Endothelial cell of umbilical vein (primary cell): ENCODE measurements around the gene PHACTR1. TPM values are rescaled to one million over a fixed set of nuclear protein-coding genes. Genes with fewer than 3 reads are reported as not detected.

Source experiments
- BruUV-seq: library from RNA; stranded (reverse); fragments of 400-500 nt; replicated peaks from 2 replicates; lab custom pipeline; 2021; lab: Mats Ljungman, UMichigan
- CTCF ChIA-PET: fragments of 300-600, 350-600 bp; sonication (Branson Sonifier 250); formaldehyde crosslinking; loops from one replicate; lab custom pipeline; 2021; ENCODE audit warnings: antibody characterized with exemption, inconsistent platforms; lab: Charles Lee
- POLR2A ChIA-PET: fragments of 300-600, 350-600 bp; sonication (Branson Sonifier 250); formaldehyde crosslinking; loops from one replicate; lab custom pipeline; 2021; ENCODE audit warnings: antibody characterized with exemption, inconsistent platforms; lab: Charles Lee
- DNase-seq: peaks from one replicate; pipeline ENCODE4 v3.0.0-alpha.2; 2011; ENCODE audit warnings: low read depth, low spot score
- FAIRE-seq: peaks from 2 replicates; lab custom pipeline; 2011; peaks lifted over from hg19 to GRCh38; lab: Jason Lieb, UNC
- H2AFZ ChIP-seq: 2 replicates; pipeline ENCODE4 v1.6.0; 2012; ENCODE audit warnings: low read depth, low read length, control low read depth, inconsistent platforms
- H3K27ac ChIP-seq: 2 replicates; pipeline ENCODE4 v1.5.1; 2011; ENCODE audit warnings: low read depth, mild to moderate bottlenecking, control low read depth, low read length, moderate library complexity; ENCODE audit not compliant: insufficient read depth
- H3K27me3 ChIP-seq, 2 experiments: 2 replicates each; pipeline versions ENCODE4 v1.6.0 to v1.6.1; 2011; ENCODE audit warnings: low read length in 2 of 2, mixed read lengths in 1 of 2; ENCODE audit not compliant: control insufficient read depth in 2 of 2, insufficient read depth in 2 of 2
- H3K36me3 ChIP-seq, 2 experiments: 2 replicates in 1 of 2; 3 replicates in 1 of 2; pipeline ENCODE4 v1.5.1; 2011; ENCODE audit warnings: low read length in 2 of 2, mild to moderate bottlenecking in 1 of 2, moderate library complexity in 1 of 2; ENCODE audit not compliant: control insufficient read depth in 2 of 2, insufficient read depth in 2 of 2; ENCODE audit errors: extremely low read depth in 1 of 2
- H3K4me1 ChIP-seq: 3 replicates; pipeline ENCODE4 v1.5.1; 2011; ENCODE audit warnings: mild to moderate bottlenecking, low read length; ENCODE audit not compliant: control insufficient read depth, insufficient read depth; ENCODE audit errors: extremely low read depth
- H3K4me2 ChIP-seq: 2 replicates; pipeline ENCODE4 v1.6.1; 2011; ENCODE audit warnings: low read length, control low read depth, mixed read lengths; ENCODE audit not compliant: insufficient read depth
- H3K4me3 ChIP-seq, 3 experiments: fragments of 200-600 bp in 1 of 3; sonication (generic), shearing (Covaris generic) in 1 of 3; replicated peaks in 1 of 3; 2 replicates each; pipeline ENCODE4 v1.5.1; 2011 to 2016; ENCODE audit warnings: control low read depth in 3 of 3, low read length in 3 of 3, mild to moderate bottlenecking in 2 of 3, inconsistent platforms in 1 of 3, low read depth in 1 of 3, moderate library complexity in 1 of 3; ENCODE audit not compliant: insufficient read depth in 1 of 3
- H3K79me2 ChIP-seq: 2 replicates; pipeline ENCODE4 v1.6.0; 2012; ENCODE audit warnings: low read length, inconsistent platforms; ENCODE audit not compliant: control insufficient read depth, insufficient read depth
- H3K9ac ChIP-seq: replicated peaks from 2 replicates; pipeline ENCODE3; 2011; ENCODE audit warnings: low read length, control low read depth; ENCODE audit not compliant: insufficient read depth; ENCODE audit errors: extremely low read depth
- H3K9me1 ChIP-seq: replicated peaks from 3 replicates; pipeline ENCODE4 v1.6.0; 2011; ENCODE audit warnings: mild to moderate bottlenecking, low read length; ENCODE audit not compliant: control insufficient read depth, insufficient read depth; ENCODE audit errors: extremely low read depth
- H3K9me3 ChIP-seq: replicated peaks from 2 replicates; pipeline ENCODE4 v1.5.1; 2012; ENCODE audit warnings: low read length, inconsistent platforms; ENCODE audit not compliant: control insufficient read depth, insufficient read depth
- H4K20me1 ChIP-seq: replicated peaks from 2 replicates; pipeline ENCODE3; 2011; ENCODE audit warnings: mild to moderate bottlenecking, low read length; ENCODE audit not compliant: control insufficient read depth, insufficient read depth; ENCODE audit errors: extremely low read depth
- CTCF ChIP-seq, 2 donors: IDR thresholded peaks; 1 replicate in 1 of 2; 2 replicates in 1 of 2; pipeline ENCODE4 v1.5.1; 2011; ENCODE audit warnings: low read length in 2 of 2, mild to moderate bottlenecking in 2 of 2, moderate library complexity in 2 of 2, control low read depth in 1 of 2, inconsistent platforms in 1 of 2, low read depth in 1 of 2; ENCODE audit not compliant: insufficient read depth in 1 of 2; ENCODE audit errors: extremely low read depth in 1 of 2
- EZH2 ChIP-seq: IDR thresholded peaks from 2 replicates; pipeline ENCODE4 v1.6.1; 2012; ENCODE audit warnings: borderline replicate concordance, low read depth, mild to moderate bottlenecking, moderate library complexity, low read length, inconsistent platforms; ENCODE audit not compliant: severe bottlenecking
- FOS ChIP-seq: IDR thresholded peaks from 2 replicates; pipeline ENCODE4 v1.6.1; 2011; ENCODE audit warnings: mild to moderate bottlenecking, low read length, moderate library complexity, borderline replicate concordance; ENCODE audit not compliant: insufficient read depth
- GATA2 ChIP-seq: IDR thresholded peaks from 2 replicates; pipeline ENCODE4 v1.7.0; 2011; ENCODE audit warnings: low read depth, mild to moderate bottlenecking, moderate library complexity, mixed read lengths, low read length; ENCODE audit not compliant: insufficient read length, insufficient read depth
- JUN ChIP-seq: IDR thresholded peaks from 2 replicates; pipeline ENCODE4 v1.6.1; 2011; ENCODE audit warnings: borderline replicate concordance, low read depth; ENCODE audit not compliant: insufficient read length, insufficient read depth
- MAX ChIP-seq: IDR thresholded peaks from 2 replicates; pipeline ENCODE4 v1.6.1; 2011; ENCODE audit not compliant: insufficient read depth, insufficient read length
- MYC ChIP-seq: IDR thresholded peaks from one replicate; pipeline ENCODE4 v1.6.1; 2011; ENCODE audit warnings: mild to moderate bottlenecking, low read depth, low read length
- POLR2A ChIP-seq: IDR thresholded peaks from 2 replicates; pipeline ENCODE4 v1.6.1; 2012; ENCODE audit warnings: low read depth, mild to moderate bottlenecking, control low read depth, low read length
- POLR2AphosphoS5 ChIP-seq: IDR thresholded peaks from 2 replicates; pipeline ENCODE4 v1.6.1; 2012; ENCODE audit warnings: low read depth, mild to moderate bottlenecking, control low read depth, low read length, moderate library complexity; ENCODE audit not compliant: insufficient read depth
- dilution Hi-C: fragments of 300-500 bp; cut with MboI; formaldehyde crosslinking; loops from one replicate; pipeline ENCODE4 v1.15.0; 2019; ENCODE audit warnings: low sequenced_read_pairs; ENCODE audit not compliant: extremely low pct_ligation_motif_present
- intact Hi-C: fragments of 100-400 bp; cut with micrococcal nuclease; formaldehyde crosslinking; loops from one replicate; pipeline ENCODE4 v1.10.0; 2022
- polyA plus RNA-seq, 4 experiments: library from polyadenylated mRNA; depleted of rRNA in 3 of 4; stranded (reverse) in 3 of 4; unstranded in 1 of 4; fragments of >200 nt; gene quantifications; 2 replicates each; pipeline versions ENCODE4 v1.2.1 to v1.2.3, GENCODE V29; 2011 to 2012; ENCODE audit warnings: missing spikeins in 1 of 4
- total RNA-seq: library from RNA; stranded (reverse); gene quantifications from 2 replicates; pipeline ENCODE4 v1.2.3, GENCODE V29; 2021

The PHACTR1 gene
- total and polyA plus RNA-seq, 2 donors (not counting 3 experiments of a cell fraction or from before 2014, with no cell fraction given), result 2.4 to 23.2 TPM

- dilution Hi-C loops, result no loop called here
- FAIRE-seq (no peak), DNase-seq (no peak)
- Histone ChIP-seq H3K27me3 (no peaks in the 10 kb centered on the region), H3K9me3 (no peaks in the 10 kb centered on the region), H3K4me3 (no peak overlapping the region), H2AFZ (no peak overlapping the region), H3K9ac (no peak overlapping the region), H3K9me1 (no peaks in the 10 kb centered on the region), H3K36me3 (no peaks in the 10 kb centered on the region), H4K20me1 (no peaks in the 10 kb centered on the region), H3K4me2 (no peak overlapping the region), H3K79me2 (no peaks in the 10 kb centered on the region), H3K4me1 (no peaks in the 10 kb centered on the region), H3K27ac (no peak overlapping the region)
- CTCF ChIA-PET, result interaction anchor here (0.8 to 1.1 kb wide), 2 partner anchors 9 to 77 kb away, joined by 3 read pairs; no protein-coding TSS in a partner anchor
- BruUV-seq, result no TSS peak
- POLR2A ChIA-PET, result no interaction called here
- TF ChIP-seq CTCF (IDR thresholded peaks at IDR 0.05; ENCODE audit: extremely low read depth in 1 of 2, insufficient read depth in 1 of 2, low read depth in 1 of 2, low read length in 2 of 2) (no peak), JUN (no peak), FOS (no peak), MYC (no peak), POLR2A (no peak), EZH2 (no peak), POLR2AphosphoS5 (no peak), MAX (no peak), GATA2 (no peak)
- intact Hi-C loops, result no loop called here
Measured at GRCh38 chr6:13272131-13273046, 555.8 kb downstream of the PHACTR1 start.
